Nasal cavity respiratory epithelium epithelial cell of viscerocranial mucosa (primary cell): ENCODE measurements around the gene NUMB. TPM values are rescaled to one million over a fixed set of nuclear protein-coding genes. Genes with fewer than 3 reads are reported as not detected.

ENCODE experiments used
- total RNA-seq: library from RNA; depleted of rRNA; stranded (reverse); fragments of >200 nt; gene quantifications from 2 replicates; pipeline ENCODE4 v1.2.3, GENCODE V29; 2014

The NUMB gene
- 23.9 and 50.5 TPM in 2 replicates for total RNA-seq

DNA sequence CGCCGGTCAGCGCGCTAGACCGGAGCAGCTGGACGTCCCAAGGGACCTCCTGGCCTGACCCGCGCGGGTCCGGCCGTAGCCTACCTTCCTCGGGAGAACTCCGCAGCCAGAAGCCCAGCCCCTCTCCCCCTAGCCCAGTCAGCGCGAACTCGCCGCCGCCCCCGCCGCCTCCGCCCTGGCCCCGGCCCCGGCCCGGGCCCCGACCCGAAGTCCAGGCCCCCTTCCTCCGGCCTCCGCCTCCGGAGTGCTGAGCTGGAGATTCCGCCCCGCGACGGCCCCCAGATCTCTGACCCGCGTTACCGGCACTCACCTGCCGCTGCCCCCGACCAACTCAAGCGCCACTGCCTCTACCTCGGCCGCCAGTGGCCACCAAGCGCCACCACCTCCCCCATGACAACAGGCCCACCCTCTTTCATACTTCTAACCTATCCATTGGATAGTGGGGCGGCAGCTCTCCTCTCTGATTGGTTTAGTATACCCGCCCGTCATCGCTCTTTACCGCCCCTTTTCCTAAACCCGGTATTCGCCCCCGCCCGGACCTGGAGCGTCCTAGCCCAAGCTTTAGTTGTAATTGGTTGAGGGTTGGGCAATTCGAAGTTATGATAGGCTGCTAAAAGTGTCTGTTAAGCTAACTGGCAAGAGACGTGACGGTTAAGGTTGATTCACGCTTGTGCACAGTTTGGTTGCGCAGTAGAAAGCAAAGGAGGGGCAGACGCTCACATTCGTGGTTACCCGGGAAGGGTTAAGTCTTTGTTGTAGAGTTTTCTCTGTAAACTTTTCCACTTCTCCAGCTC lies at the start of gene NUMB:
NUMB (minus strand) TSS at position 364 of the 794 bp plus-strand sequence. CDS start 102,795 bp downstream, outside the sequence.

DNA sequence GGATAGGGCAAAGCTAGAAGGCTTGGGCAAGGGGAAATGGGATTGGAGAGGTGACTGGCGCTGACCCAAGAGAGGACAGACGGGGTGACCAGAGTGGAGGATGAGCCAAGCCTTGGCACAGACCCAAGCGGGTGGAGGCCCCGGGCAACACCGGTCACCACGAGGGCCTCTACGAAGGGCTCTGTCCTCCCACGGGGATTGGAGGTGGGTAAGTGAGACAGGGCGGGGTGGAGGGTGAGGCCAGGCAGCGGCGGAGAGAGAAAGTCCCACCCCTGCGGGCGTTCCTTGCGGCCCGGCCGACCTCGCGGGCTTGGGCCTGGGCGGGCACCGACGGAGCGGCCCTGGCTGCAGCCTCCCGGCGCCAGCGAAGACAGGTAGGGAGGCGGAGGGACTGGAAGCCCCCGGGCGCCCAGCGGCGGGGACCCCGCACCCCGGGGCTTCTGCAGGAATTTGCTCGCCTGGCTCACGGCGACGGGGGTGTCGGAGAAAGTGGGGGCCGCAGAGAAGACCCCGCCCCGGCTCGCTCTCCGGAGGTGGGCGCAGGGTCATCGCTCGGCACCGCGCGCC lies 221.0 kb downstream of the NUMB start, which contains the start of gene PAPLN:
PAPLN (plus strand) TSS at position 288 of the 567 bp plus-strand sequence. CDS start 2,273 bp downstream, outside the sequence.

Other genes starting within 250 kb of the NUMB start
- 3.1 and 28.8 TPM in 2 replicates for gene PAPLN, start 221.0 kb downstream of the NUMB start, total RNA-seq
- gene RIOX1, start 32.4 kb upstream of the NUMB start, total RNA-seq: 23.3 and 23.6 TPM in 2 replicates
- 1.00 and 1.0 TPM in 2 replicates for gene ACOT1, start 78.6 kb upstream of the NUMB start, total RNA-seq
- gene HEATR4, start 100.4 kb upstream of the NUMB start, total RNA-seq: 0.34 and 0.85 TPM in 2 replicates
- gene ACOT2, start 110.7 kb upstream of the NUMB start, total RNA-seq: 7.0 and 9.2 TPM in 2 replicates
- 0.36 and 0.68 TPM in 2 replicates for gene ACOT4, start 133.3 kb upstream of the NUMB start, total RNA-seq
- not detected in 2 replicates for gene ACOT6, start 154.0 kb upstream of the NUMB start, total RNA-seq
- gene DNAL1, start 186.4 kb upstream of the NUMB start, total RNA-seq: 9.0 and 9.2 TPM in 2 replicates